Kidney (tissue), 14 donors: ENCODE results near the gene USP30. TPM values are rescaled to one million over a fixed set of nuclear protein-coding genes. Genes with fewer than 3 reads are reported as not detected.

Source experiments
- DNase-seq, 5 donors: peaks; one replicate each; pipeline ENCODE4 v3.0.0-alpha.2; 2013 to 2020
- FAIRE-seq: peaks from 2 replicates; lab custom pipeline; 2012; peaks lifted over from hg19 to GRCh38; lab: Jason Lieb, UNC
- H3K27ac ChIP-seq, 2 donors: one replicate each; pipeline ENCODE4 v1.7.0; 2013; ENCODE audit warnings: low read depth in 2 of 2, low read length in 2 of 2, inconsistent platforms in 1 of 2
- H3K27me3 ChIP-seq: one replicate; pipeline ENCODE4 v1.7.1; 2013; ENCODE audit warnings: low read length, inconsistent platforms; ENCODE audit not compliant: control insufficient read depth, insufficient read depth
- H3K36me3 ChIP-seq, 3 donors: one replicate each; pipeline versions ENCODE4 v1.7.0 to v1.7.1; 2013; ENCODE audit warnings: low read length in 3 of 3, control low read depth in 1 of 3, inconsistent platforms in 1 of 3; ENCODE audit not compliant: insufficient read depth in 3 of 3, control insufficient read depth in 2 of 3
- H3K4me1 ChIP-seq, 3 donors: one replicate each; pipeline versions ENCODE4 v1.7.0 to v1.7.1; 2013; ENCODE audit warnings: low read length in 3 of 3, inconsistent platforms in 1 of 3, low read depth in 1 of 3; ENCODE audit not compliant: control insufficient read depth in 2 of 3, insufficient read depth in 2 of 3
- H3K4me3 ChIP-seq, 3 donors: one replicate each; pipeline versions ENCODE4 v1.7.0 to v1.8.1; 2013; ENCODE audit warnings: low read length in 3 of 3, control low read depth in 1 of 3, inconsistent platforms in 1 of 3
- H3K9ac ChIP-seq, 3 donors: one replicate each; pipeline versions ENCODE4 v1.7.0 to v1.7.1; 2013; ENCODE audit warnings: low read length in 3 of 3, control low read depth in 1 of 3, inconsistent platforms in 1 of 3
- H3K9me3 ChIP-seq, 3 donors: one replicate each; pipeline versions ENCODE4 v1.7.0 to v1.7.1; 2013; ENCODE audit warnings: low read length in 3 of 3, control low read depth in 1 of 3, inconsistent platforms in 1 of 3; ENCODE audit not compliant: control insufficient read depth in 2 of 3, insufficient read depth in 1 of 3
- intact Hi-C: fragments of 100-400 bp; cut with DNase I; formaldehyde crosslinking; loops from one replicate; pipeline ENCODE4 v1.11.1; 2022
- polyA plus RNA-seq: library from polyadenylated mRNA; stranded (reverse); fragments of 350-450 nt; fragmentation: Illumina TruSeq; extraction: RNeasy Lipid Tissue Mini Kit (QIAGEN cat#74804); gene quantifications from one replicate; pipeline ENCODE4 v1.2.3, GENCODE V29; 2014; ENCODE audit warnings: low read depth, low replicate concordance; ENCODE audit not compliant: insufficient read depth
- total RNA-seq: library from RNA; stranded (reverse); fragmentation: NEBNext Ultra II Directional; extraction: Animal tissue kit (Norgen Biotek cat#: 25700); gene quantifications from one replicate; pipeline ENCODE4 v1.2.1, GENCODE V29; 2021
- TF ChIP-seq, protein P1 (sequence below): IDR thresholded peaks from 3 replicates; pipeline ENCODE4 v1.5.1; 2012; ENCODE audit warnings: mild to moderate bottlenecking, moderate library complexity, borderline replicate concordance; ENCODE audit not compliant: insufficient read depth; ENCODE audit errors: extremely low read depth
- donor health status: control.
- donor health status: control.
- donor health status: control.
- donor health status: control.
- donor health status: control.
- donor health status: DM: yes; HTN: yes; CAD: no.
- donor health status: Normal renal cell carcinoma (clear cell type).

USP30 gene
- total and polyA plus RNA-seq, 2 donors from 2014 or later = 9.6 to 16.1 TPM

- no peaks in the 10 kb centered on the region for H3K27me3 ChIP-seq
- no peak overlapping the region for H3K9ac ChIP-seq
- no peak for FAIRE-seq
- intact Hi-C loops = no loop called here
- peaks cover 0 to 18% (median 18%) of the 10 kb centered on the region in 3 donors for H3K4me1 ChIP-seq
- TF ChIP-seq, protein P1, sequence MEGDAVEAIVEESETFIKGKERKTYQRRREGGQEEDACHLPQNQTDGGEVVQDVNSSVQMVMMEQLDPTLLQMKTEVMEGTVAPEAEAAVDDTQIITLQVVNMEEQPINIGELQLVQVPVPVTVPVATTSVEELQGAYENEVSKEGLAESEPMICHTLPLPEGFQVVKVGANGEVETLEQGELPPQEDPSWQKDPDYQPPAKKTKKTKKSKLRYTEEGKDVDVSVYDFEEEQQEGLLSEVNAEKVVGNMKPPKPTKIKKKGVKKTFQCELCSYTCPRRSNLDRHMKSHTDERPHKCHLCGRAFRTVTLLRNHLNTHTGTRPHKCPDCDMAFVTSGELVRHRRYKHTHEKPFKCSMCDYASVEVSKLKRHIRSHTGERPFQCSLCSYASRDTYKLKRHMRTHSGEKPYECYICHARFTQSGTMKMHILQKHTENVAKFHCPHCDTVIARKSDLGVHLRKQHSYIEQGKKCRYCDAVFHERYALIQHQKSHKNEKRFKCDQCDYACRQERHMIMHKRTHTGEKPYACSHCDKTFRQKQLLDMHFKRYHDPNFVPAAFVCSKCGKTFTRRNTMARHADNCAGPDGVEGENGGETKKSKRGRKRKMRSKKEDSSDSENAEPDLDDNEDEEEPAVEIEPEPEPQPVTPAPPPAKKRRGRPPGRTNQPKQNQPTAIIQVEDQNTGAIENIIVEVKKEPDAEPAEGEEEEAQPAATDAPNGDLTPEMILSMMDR = peak; percentile 31
- DNase-seq = no peak
- H3K27ac ChIP-seq = peak overlapping the region in 1 of 2 donors; percentile 23
- no peaks in the 10 kb centered on the region for H3K36me3 ChIP-seq
- H3K4me3 ChIP-seq = no peak overlapping the region
- no peaks in the 10 kb centered on the region for H3K9me3 ChIP-seq
These were observed 82.0 kb downstream of the USP30 start for GRCh38 chr12:109134186-109134917.

DNA sequence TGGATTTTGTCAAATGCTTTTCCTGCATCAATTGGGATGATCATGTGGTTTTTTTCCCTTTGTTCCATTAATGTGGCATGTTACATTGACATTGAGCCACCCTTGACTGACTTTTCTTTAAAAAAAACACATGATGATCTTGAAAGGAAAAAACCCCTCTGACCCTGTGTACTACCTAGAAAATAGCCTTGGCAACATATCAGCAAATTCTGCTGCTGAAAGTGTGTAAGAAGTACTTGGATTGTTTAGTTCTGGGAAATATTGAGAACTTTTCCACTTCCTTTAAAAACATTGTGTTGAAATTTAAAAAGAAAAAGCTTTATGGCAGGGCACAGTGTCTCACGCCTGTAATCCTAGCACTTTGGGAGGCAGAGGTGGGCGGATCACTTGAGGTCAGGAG lies 84.7 kb downstream of the USP30 start:
- DNase-seq = no peak
- H3K27ac ChIP-seq = peak overlapping the region; percentile 29 to 74

More for the DNA sequence above, 84.7 kb downstream of the USP30 start:
- Histone ChIP-seq H3K4me3 (no peak overlapping the region), H3K9ac (no peak overlapping the region), H3K27me3 (no peaks in the 10 kb centered on the region), H3K4me1 (peaks cover 0 to 14% (median 5%) of the 10 kb centered on the region in 3 donors), H3K9me3 (no peaks in the 10 kb centered on the region), H3K36me3 (peaks cover 0 to 4% (median 0%) of the 10 kb centered on the region in 3 donors)
- TF ChIP-seq, protein P1 = no peak
- intact Hi-C loops = no loop called here
- peak; percentile 56 for FAIRE-seq

Other genes with a start within 250 kb of the USP30 start
- gene SSH1, start 195.0 kb upstream of the USP30 start, total RNA-seq = 32.5 TPM
- 3.6 TPM for gene SSH1, start 195.0 kb upstream of the USP30 start, polyA plus RNA-seq
- 0.41 TPM for gene DAO, start 172.5 kb upstream of the USP30 start, total RNA-seq
- 50.4 TPM for gene DAO, start 172.5 kb upstream of the USP30 start, polyA plus RNA-seq
- gene SVOP, start 31.5 kb upstream of the USP30 start, total RNA-seq = not detected
- 0.04 TPM for gene SVOP, start 31.5 kb upstream of the USP30 start, polyA plus RNA-seq
- 14.7 TPM for gene ALKBH2, start 40.9 kb downstream of the USP30 start, total RNA-seq
- gene ALKBH2, start 40.9 kb downstream of the USP30 start, polyA plus RNA-seq = 18.8 TPM
- gene UNG, start 45.0 kb downstream of the USP30 start, total RNA-seq = 24.9 TPM
- 30.3 TPM for gene UNG, start 45.0 kb downstream of the USP30 start, polyA plus RNA-seq
- 56.8 TPM for gene ACACB, start 64.0 kb downstream of the USP30 start, total RNA-seq
- 13.8 TPM for gene ACACB, start 64.0 kb downstream of the USP30 start, polyA plus RNA-seq